ENCODE data around the gene NAV2.

DNA sequence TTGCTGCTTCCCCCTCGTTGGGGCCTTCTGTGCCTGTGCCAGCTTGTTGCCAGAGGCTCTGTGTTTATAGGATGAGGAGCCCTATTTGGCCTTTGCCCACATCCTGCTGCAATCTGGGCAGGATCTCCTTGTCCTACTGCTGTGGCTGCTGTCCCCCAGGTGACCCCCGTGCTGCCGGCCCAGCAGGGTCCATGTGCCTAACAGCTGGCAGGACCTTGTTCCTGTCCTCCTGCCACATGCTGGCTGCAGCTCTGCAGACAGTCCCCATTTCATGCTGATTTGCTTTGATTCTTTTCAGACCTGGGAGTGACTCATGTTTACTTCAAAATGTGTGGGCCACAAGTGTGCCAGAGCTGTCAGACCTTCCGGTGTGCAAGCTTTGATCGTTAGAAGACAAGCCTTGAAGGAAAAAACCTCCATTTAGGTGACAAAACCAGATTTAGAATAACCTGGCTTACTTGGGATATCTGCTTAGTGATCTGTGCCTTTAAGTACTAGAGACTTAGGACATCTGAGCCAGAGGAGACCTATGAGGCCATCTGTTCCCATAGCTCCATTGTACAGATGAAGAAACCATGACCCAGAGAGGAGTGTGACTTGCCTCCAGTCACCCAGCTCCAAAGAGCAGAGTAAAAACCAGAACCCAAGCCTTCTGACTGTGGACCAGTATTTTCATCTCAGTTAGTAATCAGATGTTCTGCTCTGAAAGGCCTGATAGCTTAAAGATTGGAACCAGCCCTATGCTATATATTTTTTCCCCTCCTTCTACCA lies 11.1 kb downstream of the NAV2 start:
- TF ChIP-seq, protein P1, sequence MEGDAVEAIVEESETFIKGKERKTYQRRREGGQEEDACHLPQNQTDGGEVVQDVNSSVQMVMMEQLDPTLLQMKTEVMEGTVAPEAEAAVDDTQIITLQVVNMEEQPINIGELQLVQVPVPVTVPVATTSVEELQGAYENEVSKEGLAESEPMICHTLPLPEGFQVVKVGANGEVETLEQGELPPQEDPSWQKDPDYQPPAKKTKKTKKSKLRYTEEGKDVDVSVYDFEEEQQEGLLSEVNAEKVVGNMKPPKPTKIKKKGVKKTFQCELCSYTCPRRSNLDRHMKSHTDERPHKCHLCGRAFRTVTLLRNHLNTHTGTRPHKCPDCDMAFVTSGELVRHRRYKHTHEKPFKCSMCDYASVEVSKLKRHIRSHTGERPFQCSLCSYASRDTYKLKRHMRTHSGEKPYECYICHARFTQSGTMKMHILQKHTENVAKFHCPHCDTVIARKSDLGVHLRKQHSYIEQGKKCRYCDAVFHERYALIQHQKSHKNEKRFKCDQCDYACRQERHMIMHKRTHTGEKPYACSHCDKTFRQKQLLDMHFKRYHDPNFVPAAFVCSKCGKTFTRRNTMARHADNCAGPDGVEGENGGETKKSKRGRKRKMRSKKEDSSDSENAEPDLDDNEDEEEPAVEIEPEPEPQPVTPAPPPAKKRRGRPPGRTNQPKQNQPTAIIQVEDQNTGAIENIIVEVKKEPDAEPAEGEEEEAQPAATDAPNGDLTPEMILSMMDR (IDR thresholded peaks at IDR 0.05; ENCODE audit: low read depth, low read length): no peak
- TF ChIP-seq POLR2A (IDR thresholded peaks at IDR 0.05; ENCODE audit: extremely low read depth, insufficient read length) (no peak), MYC (IDR thresholded peaks at IDR 0.05; ENCODE audit: low read depth, low read length) (no peak)
- TF ChIP-seq, protein P2, sequence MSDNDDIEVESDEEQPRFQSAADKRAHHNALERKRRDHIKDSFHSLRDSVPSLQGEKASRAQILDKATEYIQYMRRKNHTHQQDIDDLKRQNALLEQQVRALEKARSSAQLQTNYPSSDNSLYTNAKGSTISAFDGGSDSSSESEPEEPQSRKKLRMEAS (IDR thresholded peaks at IDR 0.05; ENCODE audit: low read depth, low read length): no peak

Measured in NB4 (cell line).